GM18505 (cell line): ENCODE results near the gene NNAT.

ENCODE experiments used
- ATAC-seq: cut with Tn5 transposase; IDR thresholded peaks from one replicate; pipeline ENCODE4 v1.9.1; 2021; ENCODE audit not compliant: unreplicated experiment
- POLR2A ChIP-seq: IDR thresholded peaks from 4 replicates; pipeline ENCODE4 v1.6.1; 2011; ENCODE audit warnings: borderline replicate concordance; ENCODE audit not compliant: insufficient read depth, insufficient read length; ENCODE audit errors: extremely low read depth

The NNAT gene

GRCh38 chr20:37566590-37567330 is 45.7 kb downstream of the NNAT start:
- no peak for TF ChIP-seq POLR2A
- ATAC-seq: no peak

- ATAC-seq: no peak
- no peak for TF ChIP-seq POLR2A
Measured at GRCh38 chr20:37567331-37567665, 46.2 kb downstream of the NNAT start.

GRCh38 chr20:37567671-37568588 is 46.9 kb downstream of the NNAT start:
- no peak for TF ChIP-seq POLR2A
- ATAC-seq: no peak

- TF ChIP-seq POLR2A: no peak
- no peak for ATAC-seq
Measured at GRCh38 chr20:37570419-37570818, 49.4 kb downstream of the NNAT start.

GRCh38 chr20:37571033-37571432 is 50.0 kb downstream of the NNAT start:
- no peak for TF ChIP-seq POLR2A
- no peak for ATAC-seq
